DMS79 (cell line): Measurements from ENCODE around the gene ZNF564.
"Not testable (repeated sequence)": the region's sequence is repeated elsewhere in the genome, so short reads cannot be mapped to it uniquely, and the experiment has no call there.

Experiments
- DNase-seq: peaks from one replicate; lab custom pipeline; 2025; lab: John Stamatoyannopoulos, UW

The ZNF564 gene

GRCh38 chr19:12551060-12551832, at the start of gene ZNF564:
TSS of gene ZNF564 (minus strand) at chr19:12551482. CDS start at chr19:12551332, 150 bp downstream.
- DNase-seq = peak; percentile 100

DNA sequence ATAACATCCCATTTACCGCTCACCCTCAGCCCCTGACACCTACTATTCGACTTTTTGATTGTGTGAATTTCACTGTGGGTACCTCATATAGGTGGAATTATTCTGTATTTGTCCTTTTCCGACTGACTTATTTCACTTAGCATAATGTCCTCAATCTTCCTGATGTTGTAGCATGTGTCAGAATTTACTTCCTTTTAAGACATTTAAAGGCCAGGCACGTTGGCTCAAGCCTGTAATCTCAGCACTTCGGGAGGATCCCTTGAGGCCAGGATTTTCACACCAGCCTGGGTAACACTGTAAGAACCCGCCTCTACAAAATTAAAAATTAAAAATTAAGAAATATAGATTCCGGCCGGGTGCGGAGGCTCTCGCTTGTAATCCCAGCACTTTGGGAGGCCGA, 46.3 kb upstream of the ZNF564 start:
- DNase-seq = no peak

- DNase-seq = no peak
These were observed 45.8 kb upstream of the ZNF564 start for GRCh38 chr19:12596927-12597548.

- DNase-seq = no peak
These were observed 45.2 kb upstream of the ZNF564 start for GRCh38 chr19:12596485-12596884.

DNA sequence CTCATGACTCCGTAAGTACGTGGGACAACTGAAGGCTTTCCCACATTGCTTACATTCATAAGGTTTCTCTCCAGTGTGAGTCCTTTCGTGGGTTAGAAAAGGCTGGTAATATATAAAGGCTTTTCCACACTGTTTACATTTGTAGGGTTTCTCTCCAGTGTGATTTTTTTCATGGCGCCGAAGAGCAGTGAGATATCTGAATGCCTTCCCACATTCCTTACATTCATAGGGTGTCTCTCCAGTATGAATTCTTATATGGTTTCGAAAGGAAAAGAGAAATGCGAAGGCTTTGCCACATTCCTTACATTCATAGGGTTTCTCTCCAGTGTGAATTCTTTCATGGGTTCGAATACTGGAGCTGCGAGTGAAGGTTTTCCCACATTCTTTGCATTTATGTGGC, 29.8 kb upstream of the ZNF564 start:
- no peak for DNase-seq

DNA sequence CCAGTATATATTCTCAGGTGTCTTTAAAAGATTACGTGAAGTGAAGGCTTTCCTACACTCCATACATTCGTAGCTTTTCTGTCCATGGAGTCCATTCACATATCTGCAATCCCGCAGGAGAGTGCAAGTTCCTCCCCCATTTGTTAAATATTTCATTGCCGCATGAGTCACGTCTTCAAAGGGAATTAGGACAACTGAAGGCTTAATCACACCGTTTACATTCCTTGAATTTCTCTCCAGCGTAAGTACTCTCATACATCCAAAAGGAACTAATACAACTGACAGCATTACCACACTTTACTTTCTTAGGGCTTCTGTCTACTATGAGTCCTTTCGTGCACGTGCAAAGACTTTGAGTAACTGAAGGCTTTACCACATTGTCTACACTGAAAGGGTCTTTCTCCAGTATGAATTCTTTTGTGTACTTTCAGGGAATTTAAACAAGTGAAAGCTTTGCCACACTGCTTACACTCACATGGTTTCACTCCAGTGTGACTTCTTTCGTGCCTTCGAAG, 29.0 kb upstream of the ZNF564 start:
- no peak for DNase-seq

GRCh38 chr19:12578641-12579040, 27.4 kb upstream of the ZNF564 start:
- no peak for DNase-seq

DNA sequence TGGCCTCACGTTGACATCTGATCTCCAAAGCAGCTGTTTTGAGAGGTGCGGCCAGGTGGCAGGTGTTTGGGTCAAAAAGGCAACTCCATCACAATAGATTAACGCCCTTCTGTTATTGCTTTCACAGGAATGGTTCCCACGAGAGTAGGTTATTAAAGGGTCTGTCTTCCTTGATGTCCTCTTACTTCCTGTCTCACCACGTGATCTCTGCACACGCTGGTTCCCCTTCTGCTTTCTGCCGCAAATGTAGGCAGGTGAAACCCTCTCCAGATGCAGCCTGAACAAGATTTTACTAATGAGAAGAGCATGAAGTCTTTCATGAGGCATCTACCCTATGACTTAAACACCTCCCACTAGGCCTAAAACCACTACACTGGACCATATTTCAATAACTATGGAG, 22.8 kb upstream of the ZNF564 start:
- DNase-seq = no peak

DNA sequence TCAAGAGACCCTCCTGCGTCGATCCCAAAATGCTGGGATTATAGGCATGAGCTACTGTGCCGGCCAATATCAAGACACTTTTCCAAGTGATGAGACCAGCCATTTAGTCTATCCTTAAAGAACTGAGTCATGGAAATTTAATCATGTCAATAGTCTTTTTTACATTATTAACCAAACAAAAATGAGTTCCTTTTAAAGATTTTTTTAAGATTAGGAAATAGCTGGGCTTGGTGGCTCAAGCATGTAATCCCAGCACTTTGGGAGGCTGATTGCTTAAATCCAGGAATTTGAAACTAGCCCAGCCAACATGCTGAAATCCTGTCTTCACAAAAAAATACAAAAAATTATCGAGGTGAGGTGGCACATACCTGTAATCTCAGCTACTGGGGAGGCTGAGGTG, 16.7 kb upstream of the ZNF564 start:
- DNase-seq = no peak

DNA sequence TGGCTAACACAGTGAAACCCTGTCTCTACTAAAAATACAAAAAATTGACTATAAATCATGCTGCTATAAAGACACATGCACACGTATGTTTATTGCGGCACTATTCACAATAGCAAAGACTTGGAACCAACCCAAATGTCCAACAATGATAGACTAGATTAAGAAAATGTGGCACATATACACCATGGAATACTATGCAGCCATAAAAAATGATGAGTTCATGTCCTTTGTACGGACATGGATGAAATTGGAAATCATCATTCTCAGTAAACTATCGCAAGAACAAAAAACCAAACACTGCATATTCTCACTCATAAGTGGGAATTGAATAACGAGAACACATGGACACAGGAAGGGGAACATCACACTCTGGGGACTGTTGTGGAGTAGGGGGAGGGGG, 15.1 kb upstream of the ZNF564 start:
- not testable (repeated sequence) for DNase-seq

DNA sequence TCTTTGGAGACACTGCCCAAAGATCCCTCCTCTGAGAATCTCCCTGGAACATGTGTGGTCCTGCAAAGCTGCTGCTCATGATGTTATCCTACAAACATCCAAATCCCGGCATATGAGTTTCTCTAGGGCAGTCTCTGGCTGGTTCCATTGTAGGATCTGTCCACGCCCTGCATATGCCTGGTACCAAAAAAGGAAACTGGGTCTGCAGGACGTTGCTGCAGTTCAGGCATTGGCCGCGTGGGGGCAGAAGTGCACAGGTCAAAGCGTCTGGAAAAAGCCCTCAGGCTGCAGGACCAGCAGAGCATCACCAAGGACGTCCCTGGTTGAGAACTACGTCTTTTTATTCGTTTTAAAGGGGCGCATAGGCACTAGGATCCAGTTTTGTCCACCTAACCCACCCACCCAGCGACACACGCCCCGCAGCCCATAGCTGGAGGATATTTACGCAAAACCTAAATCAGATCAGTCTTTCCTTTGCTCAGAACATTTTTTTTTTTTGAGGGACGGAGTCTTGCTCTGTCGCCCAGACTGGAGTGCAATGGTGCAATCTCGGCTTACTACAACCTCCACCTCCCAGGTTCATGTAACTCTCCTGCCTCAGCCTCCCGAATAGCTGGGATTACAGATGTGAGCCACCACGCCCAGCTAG, 12.9 kb upstream of the ZNF564 start:
- DNase-seq = peak; percentile 50

DNA sequence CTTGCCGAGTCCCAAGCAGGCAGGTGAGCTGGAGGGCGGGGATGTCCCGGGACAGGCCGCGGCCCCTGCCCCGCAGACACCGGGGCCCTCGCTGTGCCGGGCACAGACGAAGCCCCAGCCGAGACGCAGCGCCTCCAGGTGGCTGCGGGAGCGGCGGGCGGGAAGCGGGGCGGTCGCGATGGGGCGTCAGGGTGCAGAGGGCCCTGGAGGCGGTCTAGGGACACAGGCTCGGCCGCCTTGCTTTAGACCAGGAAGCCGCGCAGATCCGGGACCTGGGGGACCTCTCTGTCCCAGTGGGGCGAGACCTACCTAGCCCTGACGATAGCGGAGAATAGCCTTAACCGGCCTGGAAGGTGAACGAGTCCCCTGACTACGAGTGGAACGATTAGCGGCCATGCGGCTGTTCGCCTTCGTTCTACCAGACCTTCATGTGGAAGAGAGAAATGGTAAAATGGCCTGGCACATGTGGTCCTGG, 4.2 kb upstream of the ZNF564 start:
- no peak for DNase-seq

DNA sequence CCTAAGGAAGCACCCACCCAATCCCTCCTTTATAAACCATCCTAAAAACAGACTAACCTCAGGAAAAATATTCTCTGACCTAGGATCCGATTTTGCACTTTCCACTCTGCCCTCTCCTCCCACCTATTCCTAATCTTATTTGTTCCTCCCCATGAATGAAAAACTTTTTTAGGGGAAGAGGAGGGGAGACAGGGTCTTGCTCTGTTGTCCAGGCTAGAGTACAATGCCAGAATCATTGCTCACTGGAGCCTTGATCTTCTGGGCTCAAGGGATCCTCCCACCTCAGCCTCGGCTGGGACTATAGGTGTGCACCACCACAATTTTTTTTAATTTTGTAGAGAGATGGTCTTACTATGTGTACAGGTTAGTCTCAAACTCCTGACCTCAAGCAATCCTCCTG, 4.4 kb downstream of the ZNF564 start:
- DNase-seq = no peak

DNA sequence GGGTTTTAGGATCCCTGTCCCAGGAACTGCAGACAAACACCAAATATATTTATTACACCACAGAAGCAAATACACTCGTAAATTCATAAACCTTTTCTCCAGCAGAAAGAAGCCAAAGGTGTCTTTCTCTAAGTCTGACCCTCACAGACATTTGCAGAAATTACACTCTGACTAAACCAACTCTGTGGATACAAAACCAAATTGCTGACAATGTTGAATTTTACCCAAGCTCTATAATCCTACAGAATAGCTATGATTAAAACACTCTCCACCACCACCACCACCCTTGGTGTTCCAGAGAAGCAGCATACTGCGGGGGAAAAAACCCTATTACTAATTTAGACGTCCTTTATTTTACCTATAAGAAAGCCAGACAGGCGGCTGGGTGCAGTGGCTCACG, 5.2 kb downstream of the ZNF564 start:
- DNase-seq = no peak

GRCh38 chr19:12545267-12545666, 6.0 kb downstream of the ZNF564 start:
- DNase-seq = no peak

GRCh38 chr19:12544401-12544876, 6.8 kb downstream of the ZNF564 start:
- DNase-seq = no peak

DNA sequence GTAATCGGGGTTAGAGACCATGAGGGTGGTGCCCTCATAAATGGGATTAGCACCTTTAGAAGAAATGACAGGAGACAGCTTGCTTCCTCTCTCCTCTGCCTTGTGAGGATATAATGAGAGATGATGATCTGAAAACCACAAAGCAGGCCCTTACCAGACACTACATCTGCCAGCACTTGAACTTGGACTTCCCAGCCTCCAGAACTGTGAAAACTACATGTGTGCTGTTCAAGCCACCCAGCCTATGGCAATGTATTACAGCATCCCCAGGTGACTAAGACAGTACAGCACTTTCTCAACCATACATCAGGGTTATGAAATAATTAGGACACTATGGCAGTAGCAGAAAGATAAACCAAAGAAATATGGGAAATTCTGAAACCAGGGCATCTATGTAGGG, 7.4 kb downstream of the ZNF564 start:
- no peak for DNase-seq

- no peak for DNase-seq
These were observed 24.0 kb downstream of the ZNF564 start for GRCh38 chr19:12527034-12527836.

- DNase-seq = no peak
These were observed 24.7 kb downstream of the ZNF564 start for GRCh38 chr19:12526542-12526941.

DNA sequence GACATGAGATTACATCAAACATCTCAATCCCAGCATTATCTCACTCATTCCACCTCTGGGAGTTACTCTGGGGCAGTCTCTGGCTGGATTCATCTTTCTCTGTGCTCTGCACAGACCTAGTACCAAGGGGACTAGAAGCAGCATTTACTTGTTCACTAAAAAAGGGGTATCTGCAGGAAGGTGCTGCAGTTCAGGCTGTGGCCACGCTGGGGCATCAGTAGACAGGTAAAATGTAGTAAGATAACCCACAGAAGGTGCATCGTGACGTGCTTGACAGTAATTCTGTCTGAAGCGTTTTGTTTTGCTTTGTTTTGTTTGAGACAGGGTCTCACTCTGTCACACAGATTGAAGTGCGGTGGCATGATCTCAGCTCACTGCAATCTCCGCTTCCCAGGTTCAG, 29.3 kb downstream of the ZNF564 start:
- no peak for DNase-seq

DNA sequence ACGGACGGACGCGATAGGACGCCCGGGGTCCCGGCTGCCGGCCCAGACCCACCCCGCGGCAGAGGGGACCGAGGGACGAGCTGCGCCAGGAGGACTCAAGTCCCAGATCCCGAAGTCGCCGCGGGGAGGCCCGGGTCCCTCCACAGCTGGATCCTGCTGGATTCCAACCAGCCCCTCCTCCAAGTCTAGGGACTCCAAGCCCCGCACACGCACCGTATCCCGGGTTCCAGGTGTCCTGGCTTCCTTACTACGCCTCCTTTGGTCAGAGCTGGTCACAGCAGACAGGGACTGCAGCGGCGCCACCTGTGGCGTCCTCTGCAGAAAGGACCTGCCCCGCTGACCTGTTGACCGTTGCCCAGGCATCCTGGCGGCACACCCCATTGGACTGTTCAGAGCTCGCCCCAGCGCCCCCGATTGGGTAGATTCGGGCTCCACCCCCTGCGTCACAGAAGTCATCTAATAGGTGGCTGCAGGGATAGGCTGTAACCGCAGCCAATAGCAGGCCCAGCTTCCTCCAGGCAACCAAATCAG, 37.7 kb downstream of the ZNF564 start:
- no peak for DNase-seq

DNA sequence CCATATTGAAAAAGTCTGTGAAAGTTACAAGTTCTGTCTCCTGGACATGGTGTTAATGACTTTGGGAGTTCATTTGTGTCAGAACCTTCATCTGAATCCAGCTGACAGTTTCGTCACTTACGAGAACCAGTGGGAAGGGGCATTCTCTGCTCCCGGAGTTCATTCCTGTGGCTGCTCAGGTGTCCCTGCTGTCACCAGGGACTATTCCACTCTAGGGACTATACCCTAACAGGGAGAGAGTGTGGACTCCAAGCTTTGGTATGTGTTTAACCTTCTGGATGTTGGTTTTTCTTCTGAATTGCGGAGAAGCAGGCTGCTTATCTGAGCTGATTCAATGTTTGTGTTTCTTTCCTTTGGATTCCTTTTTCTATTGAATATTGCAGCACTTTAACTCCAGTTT, 54.2 kb downstream of the ZNF564 start:
- no peak for DNase-seq
